HepG2 (cell line): ENCODE data around the gene MRPL38. TPM values are rescaled to one million over a fixed set of nuclear protein-coding genes. Genes with fewer than 3 reads are reported as not detected.
A peak's percentile ranks its signal among the peaks of the same experiment; 100 is the strongest.

Experiments used
- ARHGAP35 ChIP-seq: sonication (generic); formaldehyde crosslinking; IDR thresholded peaks from 2 replicates; pipeline ENCODE4 v1.9.0; 2022; ENCODE audit warnings: mild to moderate bottlenecking, inconsistent platforms, moderate library complexity, missing genetic modification reagents, borderline replicate concordance
- ATF6 ChIP-seq: sonication (generic); formaldehyde crosslinking; conservative IDR thresholded peaks from 2 replicates; pipeline ENCODE4 v1.4.0; 2020; ENCODE audit warnings: missing genetic modification reagents
- FOXP4 ChIP-seq: sonication (generic); formaldehyde crosslinking; IDR thresholded peaks from 2 replicates; pipeline ENCODE4 v1.4.0; 2020; ENCODE audit warnings: missing genetic modification reagents
- KAT8 ChIP-seq: IDR thresholded peaks from 2 replicates; pipeline ENCODE4 v1.6.1; 2016; ENCODE audit warnings: missing genetic modification reagents, missing compliant biosample characterization
- MAFK ChIP-seq, 2 experiments: IDR thresholded peaks in 1 of 2; conservative IDR thresholded peaks in 1 of 2; 2 replicates each; pipeline ENCODE4 v1.6.1; 2011; ENCODE audit warnings: improper control_type of control experiment in 2 of 2, low read length in 2 of 2
- MLLT10 ChIP-seq: sonication (generic); formaldehyde crosslinking; IDR thresholded peaks from 2 replicates; pipeline ENCODE4 v1.4.0; 2020; ENCODE audit warnings: missing genetic modification reagents
- NFYC ChIP-seq: IDR thresholded peaks from 2 replicates; pipeline ENCODE4 v1.6.1; 2016; ENCODE audit warnings: missing genetic modification reagents, missing compliant biosample characterization
- NR2F1 ChIP-seq, 2 experiments: fragments of 450-650 bp in 1 of 2; formaldehyde crosslinking in 1 of 2; IDR thresholded peaks; 2 replicates each; pipeline versions ENCODE4 v1.5.0 to v1.6.1; 2016 to 2020; ENCODE audit warnings: mild to moderate bottlenecking in 1 of 2, missing compliant biosample characterization in 1 of 2, missing genetic modification reagents in 1 of 2, moderate library complexity in 1 of 2
- PHB2 ChIP-seq: fragments of 450-650 bp; IDR thresholded peaks from 2 replicates; pipeline ENCODE4 v1.6.1; 2018; ENCODE audit not compliant: partially characterized antibody
- SAP130 ChIP-seq: IDR thresholded peaks from 2 replicates; pipeline ENCODE4 v1.6.1; 2016; ENCODE audit warnings: low read depth
- SMARCC2 ChIP-seq: fragments of 450-650 bp; IDR thresholded peaks from 2 replicates; pipeline ENCODE4 v1.6.1; 2017; ENCODE audit warnings: antibody characterized with exemption, mild to moderate bottlenecking
- SSRP1 ChIP-seq: IDR thresholded peaks from 2 replicates; pipeline ENCODE4 v1.6.1; 2016; ENCODE audit warnings: control low read depth
- TBL1XR1 ChIP-seq: fragments of 150-350 bp; IDR thresholded peaks from 2 replicates; pipeline ENCODE4 v1.6.1; 2014; ENCODE audit warnings: borderline replicate concordance, low read length; ENCODE audit not compliant: partially characterized antibody
- TRIM24 ChIP-seq: sonication (generic); formaldehyde crosslinking; IDR thresholded peaks from 2 replicates; pipeline ENCODE4 v1.8.0; 2022; ENCODE audit warnings: mild to moderate bottlenecking, missing genetic modification reagents
- ZNF274 ChIP-seq: sonication (generic); formaldehyde crosslinking; IDR thresholded peaks from 2 replicates; pipeline ENCODE4 v1.5.1; 2020; ENCODE audit warnings: mild to moderate bottlenecking, missing genetic modification reagents
- ZNF317 ChIP-seq: sonication (generic); formaldehyde crosslinking; IDR thresholded peaks from 2 replicates; pipeline ENCODE4 v1.5.0; 2020; ENCODE audit warnings: mild to moderate bottlenecking, missing genetic modification reagents
- ZNF331 ChIP-seq: sonication (generic); formaldehyde crosslinking; IDR thresholded peaks from 2 replicates; pipeline ENCODE4 v1.4.0; 2020; ENCODE audit warnings: missing genetic modification reagents
- ZNF430 ChIP-seq: sonication (generic); formaldehyde crosslinking; IDR thresholded peaks from 2 replicates; pipeline ENCODE4 v1.9.0; 2021; ENCODE audit warnings: mild to moderate bottlenecking, missing genetic modification reagents
- ZNF468 ChIP-seq: sonication (generic); formaldehyde crosslinking; IDR thresholded peaks from 2 replicates; pipeline ENCODE4 v1.8.0; 2022; ENCODE audit warnings: mild to moderate bottlenecking, moderate library complexity, missing genetic modification reagents
- ZNF557 ChIP-seq: sonication (generic); formaldehyde crosslinking; IDR thresholded peaks from 2 replicates; pipeline ENCODE4 v1.4.0; 2020; ENCODE audit warnings: missing genetic modification reagents
- ZNF562 ChIP-seq: sonication (generic); formaldehyde crosslinking; IDR thresholded peaks from 2 replicates; pipeline ENCODE4 v1.8.0; 2022; ENCODE audit warnings: missing genetic modification reagents, borderline replicate concordance
- ZNF615 ChIP-seq: sonication (generic); formaldehyde crosslinking; IDR thresholded peaks from 2 replicates; pipeline ENCODE4 v1.5.0; 2020; ENCODE audit warnings: mild to moderate bottlenecking, missing genetic modification reagents, borderline replicate concordance
- ZNF747 ChIP-seq: sonication (generic); formaldehyde crosslinking; IDR thresholded peaks from 2 replicates; pipeline ENCODE4 v1.8.1; 2023; ENCODE audit warnings: missing genetic modification reagents, mild to moderate bottlenecking, borderline replicate concordance
- ZXDC ChIP-seq: sonication (generic); formaldehyde crosslinking; IDR thresholded peaks from 2 replicates; pipeline ENCODE4 v1.5.0; 2020; ENCODE audit warnings: mild to moderate bottlenecking, missing genetic modification reagents
- polyA plus RNA-seq, 8 experiments: library from polyadenylated mRNA; depleted of rRNA in 3 of 8; stranded (reverse) in 7 of 8; unstranded in 1 of 8; fragments of >200 nt; fragmentation: Illumina TruSeq in 4 of 8; extraction: Trizol in 4 of 8; gene quantifications; 2 replicates each; pipeline versions ENCODE4 v1.2.1 to v1.2.3, GENCODE V29; 2011 to 2016; ENCODE audit warnings: low read depth in 4 of 8, missing spikeins in 1 of 8, mixed read lengths in 1 of 8; ENCODE audit not compliant: insufficient read depth in 1 of 8
- total RNA-seq, 5 experiments: library from RNA; depleted of rRNA; stranded (reverse); fragments of >200 nt; fragmentation: Illumina TruSeq; extraction: Trizol; gene quantifications; 2 replicates each; pipeline ENCODE4 v1.2.3, GENCODE V29; 2016; ENCODE audit warnings: low read depth in 1 of 5

The MRPL38 gene
- total and polyA plus RNA-seq, 2 of the 13 experiments (the other 11 are each of a cell fraction or from before 2014, with no cell fraction given) = 83.7 to 125 TPM

GRCh38 chr17:75876190-75876937, 28.3 kb downstream of the MRPL38 start (continued):
- no peak for TF ChIP-seq MLLT10 (CRISPR knock-in tag)
- TF ChIP-seq ZNF562 = no peak
- peak; percentile 97 for TF ChIP-seq SSRP1 (CRISPR knock-in tag)
- no peak for TF ChIP-seq ZNF468 (CRISPR knock-in tag)
- peak; percentile 14; the same call in 1 of the 2 replicates for TF ChIP-seq NFYC
- TF ChIP-seq SMARCC2 = no peak
- no peak for TF ChIP-seq PHB2
- TF ChIP-seq TBL1XR1 = peak; percentile 57
- peak; percentile 91 for TF ChIP-seq ZNF331
- TF ChIP-seq ZNF557 (CRISPR knock-in tag) = peak; percentile 13; the same call in 1 of the 2 replicates
- no peak for TF ChIP-seq ATF6
- no peak for TF ChIP-seq ZNF615 (CRISPR knock-in tag)
- TF ChIP-seq SAP130 (CRISPR knock-in tag) = peak; percentile 93
- TF ChIP-seq NR2F1 (CRISPR knock-in tag; IDR thresholded peaks at IDR 0.05) = peak in 1 of 2 experiments; percentile 70; a peak in 3 of 4 replicates
- TF ChIP-seq ZNF274 = peak; percentile 54
- TF ChIP-seq MAFK (conservative IDR thresholded peaks at IDR 0.05 in 1 of 2, IDR thresholded peaks at IDR 0.05 in 1 of 2; ENCODE audit: low read length in 2 of 2) = no peak
- TF ChIP-seq ZNF747 (CRISPR knock-in tag) = peak; percentile 82
- TF ChIP-seq FOXP4 = peak; percentile 89
- TF ChIP-seq KAT8 = peak; percentile 82
- no peak; the same call in none of the 2 replicates for TF ChIP-seq ZXDC (CRISPR knock-in tag)
- TF ChIP-seq ZNF317 = peak; percentile 91
- no peak for TF ChIP-seq TRIM24 (CRISPR knock-in tag)
- TF ChIP-seq ARHGAP35 (CRISPR knock-in tag) = no peak; the same call in none of the 2 replicates
- peak; percentile 97 for TF ChIP-seq ZNF430 (CRISPR knock-in tag)
